GM12878 (cell line): ENCODE measurements around the gene ADAMTSL5. TPM values are rescaled to one million over a fixed set of nuclear protein-coding genes. Genes with fewer than 3 reads are reported as not detected.
A peak's percentile ranks its signal among the peaks of the same experiment; 100 is the strongest.

Experiments
- ASH2L ChIP-seq: fragments of 300-600, 200-600 bp; sonication (generic); IDR thresholded peaks from 2 replicates; pipeline ENCODE4 v1.6.1; 2017; ENCODE audit warnings: low read depth, mild to moderate bottlenecking, borderline replicate concordance
- ATF3 ChIP-seq: IDR thresholded peaks from 2 replicates; pipeline ENCODE4 v1.6.1; 2011; ENCODE audit warnings: low read depth, mild to moderate bottlenecking, low read length, moderate library complexity, borderline replicate concordance; ENCODE audit errors: extremely low read depth
- ATF7 ChIP-seq: fragments of 450-650 bp; IDR thresholded peaks from 2 replicates; pipeline ENCODE4 v1.6.1; 2016; ENCODE audit warnings: low read depth, mild to moderate bottlenecking
- CEBPZ ChIP-seq: fragments of 150-350 bp; IDR thresholded peaks from 2 replicates; pipeline ENCODE4 v1.6.1; 2016; ENCODE audit warnings: low read depth, low read length
- FOS ChIP-seq: IDR thresholded peaks from 3 replicates; pipeline ENCODE4 v1.6.1; 2011; ENCODE audit warnings: borderline replicate concordance; ENCODE audit not compliant: insufficient read length; ENCODE audit errors: extremely low read depth
- KLF5 ChIP-seq: fragments of 450-650 bp; IDR thresholded peaks from 2 replicates; pipeline ENCODE4 v1.6.1; 2014; ENCODE audit warnings: mild to moderate bottlenecking; ENCODE audit not compliant: partially characterized antibody
- MTA3 ChIP-seq: IDR thresholded peaks from 2 replicates; pipeline ENCODE4 v1.6.1; 2012; ENCODE audit warnings: low read length, inconsistent platforms, borderline replicate concordance
- NFYA ChIP-seq: IDR thresholded peaks from 2 replicates; pipeline ENCODE4 v1.6.1; 2011; ENCODE audit warnings: low read depth, mild to moderate bottlenecking, low read length, improper control_type of control experiment, borderline replicate concordance
- NR2F1 ChIP-seq: fragments of 450-650 bp; conservative IDR thresholded peaks from 2 replicates; pipeline ENCODE4 v1.6.1; 2017; ENCODE audit warnings: mild to moderate bottlenecking
- NRF1 ChIP-seq: conservative IDR thresholded peaks from 2 replicates; pipeline ENCODE4 v1.6.1; 2011; ENCODE audit warnings: mild to moderate bottlenecking, low read depth, low read length, improper control_type of control experiment
- POLR2A ChIP-seq: IDR thresholded peaks from 2 replicates; pipeline ENCODE4 v1.6.1; 2011; ENCODE audit warnings: low read depth, mild to moderate bottlenecking, low read length
- POU2F2 ChIP-seq: IDR thresholded peaks from 3 replicates; pipeline ENCODE4 v1.6.1; 2011; ENCODE audit warnings: low read depth, mild to moderate bottlenecking, low read length, borderline replicate concordance
- RCOR1 ChIP-seq: conservative IDR thresholded peaks from 2 replicates; pipeline ENCODE4 v1.6.1; 2012; ENCODE audit warnings: low read depth, low read length, improper control_type of control experiment
- SP1 ChIP-seq: IDR thresholded peaks from one replicate; pipeline ENCODE4 v1.6.1; 2011; ENCODE audit warnings: low read depth, low read length
- TAF1 ChIP-seq: IDR thresholded peaks from 2 replicates; pipeline ENCODE4 v1.6.1; 2011; ENCODE audit warnings: mild to moderate bottlenecking, low read depth, low read length, borderline replicate concordance
- ZSCAN29 ChIP-seq: fragments of 450-650 bp; IDR thresholded peaks from 2 replicates; pipeline ENCODE4 v1.6.1; 2017; ENCODE audit warnings: mild to moderate bottlenecking, moderate library complexity
- ZZZ3 ChIP-seq: IDR thresholded peaks from 2 replicates; pipeline ENCODE4 v1.6.1; 2011; ENCODE audit warnings: low read depth; ENCODE audit not compliant: control insufficient read depth, insufficient read length
- polyA plus RNA-seq, 11 experiments: library from polyadenylated mRNA; depleted of rRNA in 4 of 11; unstranded in 6 of 11; stranded (reverse) in 5 of 11; fragments of >200 nt; fragmentation: Nextera tagmentation in 4 of 11; fragmentation: Illumina TruSeq in 1 of 11; extraction: Ambion mirVana in 4 of 11; extraction: Trizol in 1 of 11; gene quantifications; 1 replicate in 1 of 11; 2 replicates in 10 of 11; pipeline versions ENCODE4 v1.2.1 to v1.2.3, GENCODE V29; 2011 to 2016; ENCODE audit warnings: inconsistent platforms in 2 of 11, missing spikeins in 2 of 11, low read depth in 1 of 11
- total RNA-seq, 4 experiments: library from RNA; depleted of rRNA in 3 of 4; stranded (reverse); fragments of >200 nt in 3 of 4; fragmentation: Illumina TruSeq in 1 of 4; extraction: Trizol in 1 of 4; gene quantifications; 2 replicates each; pipeline versions ENCODE4 v1.2.1 to v1.2.3, GENCODE V29; 2013 to 2021
- TF ChIP-seq, protein P1 (sequence below): fragments of 450-650 bp; IDR thresholded peaks from 2 replicates; pipeline ENCODE4 v1.6.1; 2017; ENCODE audit warnings: antibody characterized with exemption, mild to moderate bottlenecking, moderate library complexity
- TF ChIP-seq, protein P2 (sequence below): fragments of 450-650 bp; conservative IDR thresholded peaks from 2 replicates; pipeline ENCODE4 v1.6.1; 2017; ENCODE audit warnings: mild to moderate bottlenecking, moderate library complexity
- TF ChIP-seq, protein P3 (sequence below): IDR thresholded peaks from 2 replicates; pipeline ENCODE4 v1.6.1; 2011; ENCODE audit warnings: borderline replicate concordance, low read depth, mild to moderate bottlenecking, moderate library complexity, low read length; ENCODE audit not compliant: insufficient read depth, poor library complexity, severe bottlenecking

The ADAMTSL5 gene
- total and polyA plus RNA-seq, 10 of the 15 experiments (the other 5 are each of a cell fraction or from before 2014, with no cell fraction given): 0.04 to 0.83 (median 0.32) TPM; not detected in 4

DNA sequence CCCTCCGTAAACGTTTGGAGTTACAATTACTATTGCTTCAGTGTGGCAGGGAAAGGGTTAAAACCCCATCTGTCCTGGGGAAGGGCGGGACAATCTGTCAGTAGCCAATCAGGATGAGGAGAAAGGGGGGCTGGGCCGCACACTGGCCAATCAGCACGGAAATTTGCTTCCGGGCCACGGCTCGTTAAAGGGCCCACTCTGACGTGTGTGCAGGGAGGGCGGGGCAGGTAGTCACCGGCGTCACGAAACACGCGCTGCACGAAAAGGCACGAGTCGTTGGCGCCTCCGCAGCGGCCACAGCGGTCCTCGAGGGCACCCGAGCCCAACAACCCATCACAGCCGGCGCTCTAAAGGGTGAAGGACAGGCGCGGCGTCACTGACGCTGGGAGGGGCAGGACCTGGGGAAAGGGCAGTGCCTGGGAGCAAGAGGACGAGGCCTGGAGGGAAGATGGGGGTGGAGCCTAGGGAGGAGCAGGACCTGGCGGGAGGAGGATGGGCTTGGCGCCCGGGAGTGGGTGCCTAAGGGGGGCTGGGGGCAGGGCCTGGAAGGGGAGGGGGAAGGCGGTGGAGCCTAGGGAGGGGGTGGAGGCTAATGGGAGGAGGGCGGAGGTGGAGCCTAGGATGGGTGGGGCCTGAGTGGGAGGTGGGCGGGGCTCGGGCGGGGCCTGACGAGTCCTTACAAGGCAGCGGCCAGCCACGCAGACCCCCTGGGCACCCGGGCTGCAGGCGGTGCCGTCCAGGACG lies 4.9 kb downstream of the ADAMTSL5 start (continued):
- TF ChIP-seq TAF1 (no peak), POU2F2 (no peak), MTA3 (no peak), NRF1 (no peak), NR2F1 (no peak), POLR2A (peak; percentile 35; the same call in 1 of the 2 replicates), KLF5 (no peak), ATF3 (no peak), NFYA (no peak), SP1 (peak; percentile 97), FOS (peak; percentile 57), ZSCAN29 (no peak), ASH2L (no peak), CEBPZ (no peak), ZZZ3 (no peak), RCOR1 (no peak), ATF7 (no peak)
- TF ChIP-seq, protein P1, sequence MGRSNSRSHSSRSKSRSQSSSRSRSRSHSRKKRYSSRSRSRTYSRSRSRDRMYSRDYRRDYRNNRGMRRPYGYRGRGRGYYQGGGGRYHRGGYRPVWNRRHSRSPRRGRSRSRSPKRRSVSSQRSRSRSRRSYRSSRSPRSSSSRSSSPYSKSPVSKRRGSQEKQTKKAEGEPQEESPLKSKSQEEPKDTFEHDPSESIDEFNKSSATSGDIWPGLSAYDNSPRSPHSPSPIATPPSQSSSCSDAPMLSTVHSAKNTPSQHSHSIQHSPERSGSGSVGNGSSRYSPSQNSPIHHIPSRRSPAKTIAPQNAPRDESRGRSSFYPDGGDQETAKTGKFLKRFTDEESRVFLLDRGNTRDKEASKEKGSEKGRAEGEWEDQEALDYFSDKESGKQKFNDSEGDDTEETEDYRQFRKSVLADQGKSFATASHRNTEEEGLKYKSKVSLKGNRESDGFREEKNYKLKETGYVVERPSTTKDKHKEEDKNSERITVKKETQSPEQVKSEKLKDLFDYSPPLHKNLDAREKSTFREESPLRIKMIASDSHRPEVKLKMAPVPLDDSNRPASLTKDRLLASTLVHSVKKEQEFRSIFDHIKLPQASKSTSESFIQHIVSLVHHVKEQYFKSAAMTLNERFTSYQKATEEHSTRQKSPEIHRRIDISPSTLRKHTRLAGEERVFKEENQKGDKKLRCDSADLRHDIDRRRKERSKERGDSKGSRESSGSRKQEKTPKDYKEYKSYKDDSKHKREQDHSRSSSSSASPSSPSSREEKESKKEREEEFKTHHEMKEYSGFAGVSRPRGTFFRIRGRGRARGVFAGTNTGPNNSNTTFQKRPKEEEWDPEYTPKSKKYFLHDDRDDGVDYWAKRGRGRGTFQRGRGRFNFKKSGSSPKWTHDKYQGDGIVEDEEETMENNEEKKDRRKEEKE: no peak
- TF ChIP-seq, protein P2, sequence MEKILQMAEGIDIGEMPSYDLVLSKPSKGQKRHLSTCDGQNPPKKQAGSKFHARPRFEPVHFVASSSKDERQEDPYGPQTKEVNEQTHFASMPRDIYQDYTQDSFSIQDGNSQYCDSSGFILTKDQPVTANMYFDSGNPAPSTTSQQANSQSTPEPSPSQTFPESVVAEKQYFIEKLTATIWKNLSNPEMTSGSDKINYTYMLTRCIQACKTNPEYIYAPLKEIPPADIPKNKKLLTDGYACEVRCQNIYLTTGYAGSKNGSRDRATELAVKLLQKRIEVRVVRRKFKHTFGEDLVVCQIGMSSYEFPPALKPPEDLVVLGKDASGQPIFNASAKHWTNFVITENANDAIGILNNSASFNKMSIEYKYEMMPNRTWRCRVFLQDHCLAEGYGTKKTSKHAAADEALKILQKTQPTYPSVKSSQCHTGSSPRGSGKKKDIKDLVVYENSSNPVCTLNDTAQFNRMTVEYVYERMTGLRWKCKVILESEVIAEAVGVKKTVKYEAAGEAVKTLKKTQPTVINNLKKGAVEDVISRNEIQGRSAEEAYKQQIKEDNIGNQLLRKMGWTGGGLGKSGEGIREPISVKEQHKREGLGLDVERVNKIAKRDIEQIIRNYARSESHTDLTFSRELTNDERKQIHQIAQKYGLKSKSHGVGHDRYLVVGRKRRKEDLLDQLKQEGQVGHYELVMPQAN: no peak
- TF ChIP-seq, protein P3, sequence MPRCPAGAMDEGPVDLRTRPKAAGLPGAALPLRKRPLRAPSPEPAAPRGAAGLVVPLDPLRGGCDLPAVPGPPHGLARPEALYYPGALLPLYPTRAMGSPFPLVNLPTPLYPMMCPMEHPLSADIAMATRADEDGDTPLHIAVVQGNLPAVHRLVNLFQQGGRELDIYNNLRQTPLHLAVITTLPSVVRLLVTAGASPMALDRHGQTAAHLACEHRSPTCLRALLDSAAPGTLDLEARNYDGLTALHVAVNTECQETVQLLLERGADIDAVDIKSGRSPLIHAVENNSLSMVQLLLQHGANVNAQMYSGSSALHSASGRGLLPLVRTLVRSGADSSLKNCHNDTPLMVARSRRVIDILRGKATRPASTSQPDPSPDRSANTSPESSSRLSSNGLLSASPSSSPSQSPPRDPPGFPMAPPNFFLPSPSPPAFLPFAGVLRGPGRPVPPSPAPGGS: no peak
